Nephron (organoid): ENCODE data around the gene TNNC1.

Experiments
- H3K27ac Mint-ChIP-seq, 3 experiments: 2 replicates each; pipeline ENCODE4 v1.8.0; 2020; ENCODE audit warnings: mixed read lengths in 3 of 3, mild to moderate bottlenecking in 2 of 3, moderate library complexity in 1 of 3
- H3K27me3 Mint-ChIP-seq: 2 replicates; pipeline ENCODE4 v1.8.0; 2021; ENCODE audit warnings: low read depth, mild to moderate bottlenecking, moderate library complexity, mixed read lengths
- H3K36me3 Mint-ChIP-seq: 2 replicates; pipeline ENCODE4 v1.8.0; 2020; ENCODE audit warnings: low read depth, mixed read lengths
- H3K4me1 Mint-ChIP-seq: 2 replicates; pipeline ENCODE4 v1.8.0; 2020; ENCODE audit warnings: mixed read lengths
- H3K4me3 Mint-ChIP-seq, 3 experiments: 2 replicates each; pipeline ENCODE4 v1.8.0; 2020; ENCODE audit warnings: mild to moderate bottlenecking in 3 of 3, mixed read lengths in 3 of 3, moderate library complexity in 2 of 3
- H3K9me3 Mint-ChIP-seq: 2 replicates; pipeline ENCODE4 v1.8.0; 2020; ENCODE audit warnings: mixed read lengths
- TF ChIP-seq, protein P1 (sequence below), 3 experiments: fragments of 200-600 bp; sonication (generic); IDR thresholded peaks; one replicate each; pipeline ENCODE4 v1.5.0; 2021; ENCODE audit warnings: antibody characterized with exemption in 3 of 3; ENCODE audit not compliant: unreplicated experiment in 3 of 3

The TNNC1 gene

DNA sequence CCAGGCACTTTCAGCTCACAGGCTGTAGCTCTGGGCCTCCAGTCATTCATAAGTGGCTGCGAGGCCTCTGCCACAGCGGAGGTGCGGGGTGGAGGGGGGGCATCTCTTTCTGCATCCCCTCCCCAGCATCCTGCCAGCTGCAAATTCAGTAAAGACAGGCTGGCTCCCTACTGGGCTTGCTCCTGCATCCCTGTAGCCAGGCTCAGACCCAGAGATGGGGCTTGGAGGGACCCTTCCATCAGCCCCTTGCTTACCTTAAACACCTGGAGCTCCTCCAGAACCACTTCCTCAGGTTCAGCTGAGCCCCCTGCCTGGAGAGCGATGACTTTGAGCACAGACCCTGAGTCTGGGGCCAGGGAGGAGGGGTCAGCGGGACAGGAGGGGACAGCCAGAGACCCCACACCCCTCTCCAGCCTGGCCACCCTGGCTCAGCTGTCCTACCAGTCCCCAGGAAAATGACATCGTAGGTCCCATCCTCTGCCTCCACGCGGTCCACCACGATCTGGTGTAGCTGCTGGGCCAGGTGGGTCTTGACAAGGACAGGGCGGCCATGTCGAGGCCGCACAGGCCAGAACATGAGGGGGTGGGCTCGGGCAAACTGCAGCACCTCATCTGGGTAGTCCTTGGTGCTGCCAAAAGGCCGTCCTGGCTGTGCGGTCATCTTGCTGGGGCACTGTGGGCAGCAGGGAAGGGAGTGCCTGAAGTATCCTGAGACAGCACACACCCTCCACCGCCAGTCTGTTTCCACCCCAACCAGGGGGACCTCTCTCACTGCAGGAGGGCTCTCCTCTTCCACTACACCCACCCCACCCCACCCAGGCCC, 14.2 kb downstream of the TNNC1 start:
- TF ChIP-seq, protein P1, sequence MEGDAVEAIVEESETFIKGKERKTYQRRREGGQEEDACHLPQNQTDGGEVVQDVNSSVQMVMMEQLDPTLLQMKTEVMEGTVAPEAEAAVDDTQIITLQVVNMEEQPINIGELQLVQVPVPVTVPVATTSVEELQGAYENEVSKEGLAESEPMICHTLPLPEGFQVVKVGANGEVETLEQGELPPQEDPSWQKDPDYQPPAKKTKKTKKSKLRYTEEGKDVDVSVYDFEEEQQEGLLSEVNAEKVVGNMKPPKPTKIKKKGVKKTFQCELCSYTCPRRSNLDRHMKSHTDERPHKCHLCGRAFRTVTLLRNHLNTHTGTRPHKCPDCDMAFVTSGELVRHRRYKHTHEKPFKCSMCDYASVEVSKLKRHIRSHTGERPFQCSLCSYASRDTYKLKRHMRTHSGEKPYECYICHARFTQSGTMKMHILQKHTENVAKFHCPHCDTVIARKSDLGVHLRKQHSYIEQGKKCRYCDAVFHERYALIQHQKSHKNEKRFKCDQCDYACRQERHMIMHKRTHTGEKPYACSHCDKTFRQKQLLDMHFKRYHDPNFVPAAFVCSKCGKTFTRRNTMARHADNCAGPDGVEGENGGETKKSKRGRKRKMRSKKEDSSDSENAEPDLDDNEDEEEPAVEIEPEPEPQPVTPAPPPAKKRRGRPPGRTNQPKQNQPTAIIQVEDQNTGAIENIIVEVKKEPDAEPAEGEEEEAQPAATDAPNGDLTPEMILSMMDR (IDR thresholded peaks at IDR 0.05; ENCODE audit: unreplicated experiment in 3 of 3) = no peak
- Mint-ChIP-seq H3K4me3 (no peak overlapping the region), H3K9me3 (no peaks in the 10 kb centered on the region), H3K27me3 (no peaks in the 10 kb centered on the region), H3K4me1 (peaks cover 14% of the 10 kb centered on the region), H3K36me3 (no peaks in the 10 kb centered on the region), H3K27ac (no peak overlapping the region)

GRCh38 chr3:52438579-52439425, 15.0 kb downstream of the TNNC1 start:
- no peaks in the 10 kb centered on the region for H3K27me3 Mint-ChIP-seq
- H3K4me1 Mint-ChIP-seq = peaks cover 17% of the 10 kb centered on the region
- H3K36me3 Mint-ChIP-seq = no peaks in the 10 kb centered on the region
- no peaks in the 10 kb centered on the region for H3K9me3 Mint-ChIP-seq
- TF ChIP-seq, protein P1 (IDR thresholded peaks at IDR 0.05; ENCODE audit: unreplicated experiment in 3 of 3) = no peak
- no peak overlapping the region for H3K27ac Mint-ChIP-seq
- H3K4me3 Mint-ChIP-seq = no peak overlapping the region

DNA sequence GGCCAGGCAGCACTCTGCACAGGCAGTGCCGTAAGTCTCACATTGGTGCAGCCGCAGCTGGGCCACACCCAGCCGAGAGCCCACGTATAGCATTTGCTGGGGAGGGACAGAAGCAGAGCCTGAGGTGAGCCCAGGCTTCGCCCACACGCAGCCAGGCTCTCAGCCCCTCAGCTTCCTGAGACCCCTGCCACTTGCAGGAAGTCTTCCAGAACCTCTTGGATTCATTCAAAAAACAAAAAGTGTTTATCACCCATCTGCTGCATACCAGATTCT, 15.8 kb downstream of the TNNC1 start:
- Mint-ChIP-seq H3K27ac (no peak overlapping the region), H3K36me3 (no peaks in the 10 kb centered on the region), H3K27me3 (no peaks in the 10 kb centered on the region), H3K4me3 (no peak overlapping the region), H3K4me1 (peaks cover 25% of the 10 kb centered on the region), H3K9me3 (no peaks in the 10 kb centered on the region)
- TF ChIP-seq, protein P1 (IDR thresholded peaks at IDR 0.05; ENCODE audit: unreplicated experiment in 3 of 3) = no peak

DNA sequence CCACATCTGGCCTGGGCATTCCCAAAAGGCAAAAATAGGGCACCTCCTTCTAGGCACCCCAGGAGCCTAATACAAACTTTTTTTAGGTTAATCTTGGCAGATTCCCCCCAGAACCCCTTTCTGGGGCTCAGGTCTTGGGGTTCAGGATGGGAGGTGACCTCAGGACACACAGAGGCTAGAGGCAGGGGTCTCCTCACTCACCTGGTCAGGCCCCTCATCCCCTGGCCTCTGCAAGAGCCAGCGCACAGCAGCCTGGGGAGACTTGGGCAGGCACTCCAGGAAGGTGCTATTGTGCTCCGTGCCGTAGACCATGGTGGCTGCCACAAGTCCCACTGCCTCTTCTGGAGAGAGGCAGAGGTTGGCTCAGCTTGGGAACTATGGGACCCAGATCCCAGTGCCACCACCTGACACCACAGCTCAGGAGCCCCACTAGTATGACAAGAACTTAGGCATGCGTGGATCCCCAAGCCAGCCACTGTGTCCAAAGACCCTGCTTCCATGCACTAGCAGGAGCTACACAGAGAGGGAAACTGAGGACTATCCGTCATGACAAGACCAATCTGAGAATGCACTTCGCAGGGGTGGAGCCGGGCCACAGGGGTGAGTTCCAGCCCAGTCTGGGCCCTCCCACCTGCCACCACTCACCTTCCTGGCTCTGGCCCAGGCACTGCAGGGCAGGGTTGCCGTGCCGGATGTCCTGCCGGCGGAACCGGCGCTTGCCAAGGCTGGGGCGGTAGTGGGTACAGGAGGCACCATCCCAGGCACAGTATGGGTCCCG, 16.3 kb downstream of the TNNC1 start:
- Mint-ChIP-seq H3K27ac (peak overlapping the region; percentile 42 to 76 (median 51)), H3K9me3 (no peaks in the 10 kb centered on the region), H3K4me3 (peak overlapping the region in 1 of 3 experiments; percentile 25), H3K36me3 (no peaks in the 10 kb centered on the region), H3K27me3 (no peaks in the 10 kb centered on the region), H3K4me1 (peaks cover 30% of the 10 kb centered on the region)
- TF ChIP-seq, protein P1 (IDR thresholded peaks at IDR 0.05; ENCODE audit: unreplicated experiment in 3 of 3) = no peak

DNA sequence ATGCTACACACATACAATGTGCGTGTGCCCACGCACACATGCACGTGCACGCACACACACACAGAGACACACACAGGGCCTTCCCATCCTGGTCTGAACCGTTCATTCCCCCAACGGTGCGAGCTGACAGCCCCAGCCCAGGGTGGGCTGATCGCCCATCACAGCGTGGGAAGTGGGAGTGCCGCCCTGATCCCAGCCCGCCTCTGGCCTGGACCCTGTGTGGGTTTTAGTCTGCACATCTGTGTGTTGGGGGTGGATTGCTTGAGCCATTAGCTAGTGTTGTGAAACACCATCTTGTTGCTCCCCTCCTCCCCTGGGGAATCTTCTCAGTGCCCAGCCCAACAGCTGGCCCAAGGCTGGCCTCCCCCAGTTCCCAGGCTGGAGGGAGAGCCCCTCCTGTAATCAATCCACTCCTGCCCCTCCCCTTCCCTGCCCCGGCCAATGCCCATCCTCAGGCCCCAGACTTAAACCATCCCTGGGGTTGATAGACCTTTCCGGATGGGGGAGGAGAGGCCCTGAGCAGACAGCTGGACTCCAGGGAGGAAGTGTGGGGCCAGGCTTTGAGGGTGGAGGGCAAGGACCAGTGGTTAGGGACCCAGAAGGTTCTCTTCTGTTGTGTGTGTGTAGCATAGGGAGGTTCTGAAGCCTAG, 17.2 kb downstream of the TNNC1 start:
- no peaks in the 10 kb centered on the region for H3K36me3 Mint-ChIP-seq
- H3K4me1 Mint-ChIP-seq = peaks cover 39% of the 10 kb centered on the region

More for the DNA sequence above, 17.2 kb downstream of the TNNC1 start:
- TF ChIP-seq, protein P1 (IDR thresholded peaks at IDR 0.05; ENCODE audit: unreplicated experiment in 3 of 3) = no peak
- H3K4me3 Mint-ChIP-seq = no peak overlapping the region
- H3K9me3 Mint-ChIP-seq = no peaks in the 10 kb centered on the region
- no peaks in the 10 kb centered on the region for H3K27me3 Mint-ChIP-seq
- peak overlapping the region; percentile 42 to 85 (median 76) for H3K27ac Mint-ChIP-seq
